ENCODE data around the gene MTMR3.

MTMR3 gene

DNA sequence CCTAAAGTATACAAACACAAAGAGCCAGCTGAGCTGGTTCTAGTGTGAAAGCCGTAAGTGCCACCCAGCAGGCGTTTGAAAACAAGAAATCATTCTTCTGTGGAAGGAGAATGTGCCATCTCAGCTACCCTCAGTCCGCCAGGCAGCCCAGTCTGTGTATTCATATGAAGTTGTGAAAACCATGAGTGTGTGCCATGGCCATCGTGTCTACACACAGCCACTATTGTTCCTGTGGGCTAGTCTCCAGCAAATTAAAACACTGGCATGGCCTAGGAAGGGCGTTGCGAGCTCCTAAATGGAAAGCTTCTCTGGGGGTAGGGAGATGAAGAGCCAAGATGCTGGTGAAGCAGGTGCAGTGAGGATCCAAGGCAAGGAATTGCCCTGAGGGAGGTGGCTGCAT lies 145.8 kb downstream of the MTMR3 start:
- DNase-seq (ENCODE audit: low spot score in 2 of 2), result no peak
- Histone ChIP-seq H3K27me3 (ENCODE audit: low read depth) (no peaks in the 10 kb centered on the region), H3K4me3 (no peak overlapping the region), H3K36me3 (replicated peaks) (peaks cover 23% of the 10 kb centered on the region), H3K4me1 (peaks cover 2% of the 10 kb centered on the region), H3K9me3 (no peaks in the 10 kb centered on the region)
- in situ Hi-C loops (cut with MboI; ENCODE audit: low sequenced_read_pairs), result no loop called here

- H3K9me3 ChIP-seq, result no peaks in the 10 kb centered on the region
- no peaks in the 10 kb centered on the region for H3K27me3 ChIP-seq (ENCODE audit: low read depth)
- peaks cover 10% of the 10 kb centered on the region for H3K4me1 ChIP-seq
- in situ Hi-C loops (cut with MboI; ENCODE audit: low sequenced_read_pairs), result no loop called here
- no peak for DNase-seq (ENCODE audit: low spot score in 2 of 2)
- no peak overlapping the region for H3K4me3 ChIP-seq
- H3K36me3 ChIP-seq (replicated peaks), result peaks cover 15% of the 10 kb centered on the region
Observed at GRCh38 chr22:30029512-30029911, 146.5 kb downstream of the MTMR3 start.

DNA sequence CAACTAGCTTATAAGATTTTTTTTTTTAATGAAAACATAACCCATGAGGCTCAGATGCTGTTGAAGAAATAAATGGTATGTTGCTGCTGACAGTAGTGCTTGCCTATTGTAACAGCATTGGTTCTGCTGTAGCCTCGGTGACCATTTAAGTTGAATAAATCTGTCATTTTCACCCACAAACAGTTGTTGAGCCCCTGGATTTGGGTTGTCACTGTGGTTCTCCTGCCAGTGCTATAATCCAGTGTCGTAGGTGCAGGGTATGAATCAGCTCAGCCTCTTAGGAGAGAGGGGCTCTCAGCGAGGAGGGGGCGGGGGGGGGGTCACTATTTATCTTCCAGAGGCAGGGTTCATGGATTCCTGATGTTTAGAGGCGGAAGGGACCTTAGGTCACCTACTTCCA lies 147.4 kb downstream of the MTMR3 start:
- DNase-seq (ENCODE audit: low spot score in 2 of 2), result no peak
- Histone ChIP-seq H3K9me3 (no peaks in the 10 kb centered on the region), H3K36me3 (replicated peaks) (peaks cover 7% of the 10 kb centered on the region), H3K27me3 (ENCODE audit: low read depth) (no peaks in the 10 kb centered on the region), H3K4me1 (peaks cover 18% of the 10 kb centered on the region), H3K4me3 (no peak overlapping the region)
- in situ Hi-C loops (cut with MboI; ENCODE audit: low sequenced_read_pairs), result no loop called here

- DNase-seq (ENCODE audit: low spot score in 2 of 2), result no peak
- in situ Hi-C loops (cut with MboI; ENCODE audit: low sequenced_read_pairs), result no loop called here
Observed at GRCh38 chr22:30031328-30031727, 148.4 kb downstream of the MTMR3 start.

GRCh38 chr22:30031764-30032455 lies 148.9 kb downstream of the MTMR3 start:
- Histone ChIP-seq H3K27me3 (ENCODE audit: low read depth) (no peaks in the 10 kb centered on the region), H3K4me1 (peaks cover 34% of the 10 kb centered on the region), H3K36me3 (replicated peaks) (no peaks in the 10 kb centered on the region; the same call in none of the 2 replicates), H3K4me3 (no peak overlapping the region), H3K9me3 (no peaks in the 10 kb centered on the region)
- DNase-seq (ENCODE audit: low spot score in 2 of 2), result no peak
- in situ Hi-C loops (cut with MboI; ENCODE audit: low sequenced_read_pairs), result no loop called here

More at GRCh38 chr22:30031328-30031727, 148.4 kb downstream of the MTMR3 start:
- Histone ChIP-seq H3K9me3 (no peaks in the 10 kb centered on the region), H3K4me1 (peaks cover 28% of the 10 kb centered on the region), H3K36me3 (replicated peaks) (no peaks in the 10 kb centered on the region; the same call in none of the 2 replicates), H3K27me3 (ENCODE audit: low read depth) (no peaks in the 10 kb centered on the region), H3K4me3 (no peak overlapping the region)

DNA sequence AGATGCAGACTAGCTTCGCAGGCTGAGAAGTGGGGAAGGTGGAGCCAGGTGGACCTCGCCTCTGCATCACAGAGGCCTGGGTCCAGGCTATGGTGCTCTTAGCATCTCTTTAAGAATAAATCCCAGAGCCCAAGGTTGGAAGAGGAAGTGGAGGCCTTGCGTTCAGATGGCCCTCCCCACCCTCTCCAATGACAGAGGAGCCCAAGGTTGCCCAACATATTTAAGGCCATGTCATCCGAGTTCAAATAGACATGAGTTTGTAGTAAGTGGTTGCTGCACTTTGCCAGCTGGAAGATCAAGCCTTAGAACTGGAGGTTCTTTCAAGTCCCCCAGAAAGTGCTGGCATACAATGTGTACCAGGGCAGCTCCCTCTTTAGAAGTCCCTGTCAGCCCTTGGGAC lies 150.2 kb downstream of the MTMR3 start:
- DNase-seq (ENCODE audit: low spot score in 2 of 2), result no peak
- no peaks in the 10 kb centered on the region for H3K9me3 ChIP-seq
- in situ Hi-C loops (cut with MboI; ENCODE audit: low sequenced_read_pairs), result no loop called here

GRCh38 chr22:30033901-30034300 lies 150.9 kb downstream of the MTMR3 start:
- H3K9me3 ChIP-seq, result no peaks in the 10 kb centered on the region
- H3K27me3 ChIP-seq (ENCODE audit: low read depth), result no peaks in the 10 kb centered on the region
- peaks cover 44% of the 10 kb centered on the region for H3K4me1 ChIP-seq
- DNase-seq (ENCODE audit: low spot score in 2 of 2), result no peak
- no peaks in the 10 kb centered on the region for H3K36me3 ChIP-seq (replicated peaks)
- in situ Hi-C loops (cut with MboI; ENCODE audit: low sequenced_read_pairs), result no loop called here
- no peak overlapping the region for H3K4me3 ChIP-seq

More for the DNA sequence above, 150.2 kb downstream of the MTMR3 start:
- H3K4me3 ChIP-seq, result no peak overlapping the region
- H3K4me1 ChIP-seq, result peaks cover 44% of the 10 kb centered on the region
- no peaks in the 10 kb centered on the region; the same call in 1 of the 2 replicates for H3K36me3 ChIP-seq (replicated peaks)
- no peaks in the 10 kb centered on the region for H3K27me3 ChIP-seq (ENCODE audit: low read depth)

DNA sequence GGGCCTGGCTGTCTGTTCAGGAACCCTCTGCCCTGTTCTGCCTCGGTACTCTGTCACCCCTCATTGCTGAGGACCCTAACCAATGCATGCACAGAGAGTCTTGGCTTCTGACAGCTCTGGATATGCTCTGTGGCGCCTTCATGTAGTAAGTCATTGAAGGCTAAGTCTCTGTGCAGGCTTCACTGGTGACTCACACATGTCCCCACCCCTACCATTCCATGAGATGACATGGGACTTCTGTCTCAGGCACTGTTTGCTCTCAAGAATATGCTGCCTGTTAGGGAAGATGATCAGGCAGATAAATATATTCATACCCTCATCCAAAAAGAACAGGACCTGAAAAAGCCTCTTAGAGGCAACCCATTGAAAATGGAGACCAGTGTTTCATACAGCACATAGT lies 153.7 kb downstream of the MTMR3 start:
- no peaks in the 10 kb centered on the region for H3K27me3 ChIP-seq (ENCODE audit: low read depth)
- no peak for DNase-seq (ENCODE audit: low spot score in 2 of 2)
- no peak overlapping the region for H3K4me3 ChIP-seq
- H3K4me1 ChIP-seq, result peaks cover 44% of the 10 kb centered on the region
- no peaks in the 10 kb centered on the region for H3K9me3 ChIP-seq
- H3K36me3 ChIP-seq (replicated peaks), result no peaks in the 10 kb centered on the region
- in situ Hi-C loops (cut with MboI; ENCODE audit: low sequenced_read_pairs), result no loop called here

GRCh38 chr22:30038219-30038618 lies 155.2 kb downstream of the MTMR3 start:
- no peaks in the 10 kb centered on the region for H3K9me3 ChIP-seq
- H3K4me3 ChIP-seq, result no peak overlapping the region
- H3K27me3 ChIP-seq (ENCODE audit: low read depth), result no peaks in the 10 kb centered on the region
- peaks cover 44% of the 10 kb centered on the region for H3K4me1 ChIP-seq
- in situ Hi-C loops (cut with MboI; ENCODE audit: low sequenced_read_pairs), result no loop called here
- no peaks in the 10 kb centered on the region for H3K36me3 ChIP-seq (replicated peaks)
- no peak for DNase-seq (ENCODE audit: low spot score in 2 of 2)

GRCh38 chr22:30040499-30041260 lies 157.7 kb downstream of the MTMR3 start:
- Histone ChIP-seq H3K4me3 (no peak overlapping the region), H3K27me3 (ENCODE audit: low read depth) (no peaks in the 10 kb centered on the region), H3K9me3 (no peaks in the 10 kb centered on the region), H3K36me3 (replicated peaks) (no peaks in the 10 kb centered on the region), H3K4me1 (peaks cover 43% of the 10 kb centered on the region)
- in situ Hi-C loops (cut with MboI; ENCODE audit: low sequenced_read_pairs), result no loop called here
- DNase-seq (ENCODE audit: low spot score in 2 of 2), result no peak

DNA sequence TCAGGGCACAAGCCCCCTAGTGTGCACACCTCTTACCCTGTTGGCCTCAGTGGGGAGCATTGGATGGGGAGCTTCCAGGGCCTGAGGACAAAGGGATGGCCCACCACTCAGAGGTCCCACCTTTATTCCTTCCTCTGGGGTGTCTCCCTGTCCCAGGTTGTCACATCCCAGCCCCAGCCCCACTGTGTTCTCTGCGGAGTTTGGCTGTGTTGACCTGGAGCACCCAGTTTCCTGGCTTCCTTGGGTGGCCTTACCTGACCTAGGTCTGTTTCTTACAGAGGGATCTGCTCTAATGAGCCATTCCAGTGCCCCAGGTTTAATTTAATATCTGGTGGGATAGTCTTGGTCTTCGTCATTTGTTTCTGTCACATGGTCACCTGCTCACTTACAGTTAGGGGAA lies 158.5 kb downstream of the MTMR3 start:
- Histone ChIP-seq H3K27me3 (ENCODE audit: low read depth) (no peaks in the 10 kb centered on the region), H3K4me1 (peaks cover 38% of the 10 kb centered on the region), H3K4me3 (no peak overlapping the region), H3K36me3 (replicated peaks) (no peaks in the 10 kb centered on the region), H3K9me3 (no peaks in the 10 kb centered on the region)
- no peak for DNase-seq (ENCODE audit: low spot score in 2 of 2)
- in situ Hi-C loops (cut with MboI; ENCODE audit: low sequenced_read_pairs), result no loop called here

DNA sequence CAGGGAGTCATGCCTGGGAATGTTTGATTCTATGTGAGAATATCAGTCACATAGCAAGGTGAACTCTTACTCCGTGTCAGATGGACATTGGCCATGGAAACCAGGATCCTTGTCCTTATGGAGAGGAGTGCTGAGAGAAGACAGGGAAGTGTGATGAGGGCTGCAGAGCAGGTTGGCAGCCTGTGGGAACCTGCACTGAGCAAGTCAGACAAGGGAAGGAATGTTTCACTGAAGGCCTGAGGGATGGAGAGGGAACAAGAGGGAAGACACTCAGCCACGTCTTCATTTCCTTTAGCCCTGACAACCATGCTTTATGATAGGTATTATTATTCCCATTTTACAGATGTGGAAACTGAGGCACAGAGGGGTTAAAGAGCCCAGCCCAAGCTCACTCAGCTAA lies 158.9 kb downstream of the MTMR3 start:
- Histone ChIP-seq H3K27me3 (ENCODE audit: low read depth) (no peaks in the 10 kb centered on the region), H3K4me1 (peaks cover 34% of the 10 kb centered on the region), H3K9me3 (no peaks in the 10 kb centered on the region), H3K36me3 (replicated peaks) (no peaks in the 10 kb centered on the region), H3K4me3 (no peak overlapping the region)
- in situ Hi-C loops (cut with MboI; ENCODE audit: low sequenced_read_pairs), result no loop called here
- no peak for DNase-seq (ENCODE audit: low spot score in 2 of 2)

GRCh38 chr22:30043161-30043560 lies 160.2 kb downstream of the MTMR3 start:
- no peak overlapping the region for H3K4me3 ChIP-seq
- in situ Hi-C loops (cut with MboI; ENCODE audit: low sequenced_read_pairs), result no loop called here
- H3K9me3 ChIP-seq, result no peaks in the 10 kb centered on the region
- no peaks in the 10 kb centered on the region for H3K27me3 ChIP-seq (ENCODE audit: low read depth)
- DNase-seq (ENCODE audit: low spot score in 2 of 2), result no peak
- no peaks in the 10 kb centered on the region for H3K36me3 ChIP-seq (replicated peaks)
- H3K4me1 ChIP-seq, result peaks cover 24% of the 10 kb centered on the region

GRCh38 chr22:30044369-30044768 lies 161.4 kb downstream of the MTMR3 start:
- H3K9me3 ChIP-seq, result no peaks in the 10 kb centered on the region
- no peaks in the 10 kb centered on the region for H3K27me3 ChIP-seq (ENCODE audit: low read depth)
- in situ Hi-C loops (cut with MboI; ENCODE audit: low sequenced_read_pairs), result no loop called here
- peak in 1 of 2 experiments; percentile 35 for DNase-seq (ENCODE audit: low spot score in 2 of 2)
- no peaks in the 10 kb centered on the region for H3K36me3 ChIP-seq (replicated peaks)
- H3K4me1 ChIP-seq, result peaks cover 24% of the 10 kb centered on the region
- H3K4me3 ChIP-seq, result no peak overlapping the region
